Endothelial cell of umbilical vein (primary cell): Measurements from ENCODE around the gene LRRC38. TPM values are rescaled to one million over a fixed set of nuclear protein-coding genes. Genes with fewer than 3 reads are reported as not detected.

Experiments
- BruUV-seq: library from RNA; stranded (reverse); fragments of 400-500 nt; replicated peaks from 2 replicates; lab custom pipeline; 2021; lab: Mats Ljungman, UMichigan
- CTCF ChIA-PET: fragments of 300-600, 350-600 bp; sonication (Branson Sonifier 250); formaldehyde crosslinking; loops from one replicate; lab custom pipeline; 2021; ENCODE audit warnings: antibody characterized with exemption, inconsistent platforms; lab: Charles Lee
- POLR2A ChIA-PET: fragments of 300-600, 350-600 bp; sonication (Branson Sonifier 250); formaldehyde crosslinking; loops from one replicate; lab custom pipeline; 2021; ENCODE audit warnings: antibody characterized with exemption, inconsistent platforms; lab: Charles Lee
- DNase-seq: peaks from one replicate; pipeline ENCODE4 v3.0.0-alpha.2; 2011; ENCODE audit warnings: low read depth, low spot score
- FAIRE-seq: peaks from 2 replicates; lab custom pipeline; 2011; peaks lifted over from hg19 to GRCh38; lab: Jason Lieb, UNC
- H2AFZ ChIP-seq: 2 replicates; pipeline ENCODE4 v1.6.0; 2012; ENCODE audit warnings: low read depth, low read length, control low read depth, inconsistent platforms
- H3K27ac ChIP-seq: 2 replicates; pipeline ENCODE4 v1.5.1; 2011; ENCODE audit warnings: low read depth, mild to moderate bottlenecking, control low read depth, low read length, moderate library complexity; ENCODE audit not compliant: insufficient read depth
- H3K27me3 ChIP-seq, 2 experiments: 2 replicates each; pipeline versions ENCODE4 v1.6.0 to v1.6.1; 2011; ENCODE audit warnings: low read length in 2 of 2, mixed read lengths in 1 of 2; ENCODE audit not compliant: control insufficient read depth in 2 of 2, insufficient read depth in 2 of 2
- H3K36me3 ChIP-seq, 2 experiments: 2 replicates in 1 of 2; 3 replicates in 1 of 2; pipeline ENCODE4 v1.5.1; 2011; ENCODE audit warnings: low read length in 2 of 2, mild to moderate bottlenecking in 1 of 2, moderate library complexity in 1 of 2; ENCODE audit not compliant: control insufficient read depth in 2 of 2, insufficient read depth in 2 of 2; ENCODE audit errors: extremely low read depth in 1 of 2
- H3K4me1 ChIP-seq: 3 replicates; pipeline ENCODE4 v1.5.1; 2011; ENCODE audit warnings: mild to moderate bottlenecking, low read length; ENCODE audit not compliant: control insufficient read depth, insufficient read depth; ENCODE audit errors: extremely low read depth
- H3K4me2 ChIP-seq: 2 replicates; pipeline ENCODE4 v1.6.1; 2011; ENCODE audit warnings: low read length, control low read depth, mixed read lengths; ENCODE audit not compliant: insufficient read depth
- H3K4me3 ChIP-seq, 3 experiments: fragments of 200-600 bp in 1 of 3; sonication (generic), shearing (Covaris generic) in 1 of 3; replicated peaks in 1 of 3; 2 replicates each; pipeline ENCODE4 v1.5.1; 2011 to 2016; ENCODE audit warnings: control low read depth in 3 of 3, low read length in 3 of 3, mild to moderate bottlenecking in 2 of 3, inconsistent platforms in 1 of 3, low read depth in 1 of 3, moderate library complexity in 1 of 3; ENCODE audit not compliant: insufficient read depth in 1 of 3
- H3K79me2 ChIP-seq: 2 replicates; pipeline ENCODE4 v1.6.0; 2012; ENCODE audit warnings: low read length, inconsistent platforms; ENCODE audit not compliant: control insufficient read depth, insufficient read depth
- H3K9ac ChIP-seq: replicated peaks from 2 replicates; pipeline ENCODE3; 2011; ENCODE audit warnings: low read length, control low read depth; ENCODE audit not compliant: insufficient read depth; ENCODE audit errors: extremely low read depth
- H3K9me1 ChIP-seq: replicated peaks from 3 replicates; pipeline ENCODE4 v1.6.0; 2011; ENCODE audit warnings: mild to moderate bottlenecking, low read length; ENCODE audit not compliant: control insufficient read depth, insufficient read depth; ENCODE audit errors: extremely low read depth
- H3K9me3 ChIP-seq: replicated peaks from 2 replicates; pipeline ENCODE4 v1.5.1; 2012; ENCODE audit warnings: low read length, inconsistent platforms; ENCODE audit not compliant: control insufficient read depth, insufficient read depth
- H4K20me1 ChIP-seq: replicated peaks from 2 replicates; pipeline ENCODE3; 2011; ENCODE audit warnings: mild to moderate bottlenecking, low read length; ENCODE audit not compliant: control insufficient read depth, insufficient read depth; ENCODE audit errors: extremely low read depth
- CTCF ChIP-seq, 2 donors: IDR thresholded peaks; 1 replicate in 1 of 2; 2 replicates in 1 of 2; pipeline ENCODE4 v1.5.1; 2011; ENCODE audit warnings: low read length in 2 of 2, mild to moderate bottlenecking in 2 of 2, moderate library complexity in 2 of 2, control low read depth in 1 of 2, inconsistent platforms in 1 of 2, low read depth in 1 of 2; ENCODE audit not compliant: insufficient read depth in 1 of 2; ENCODE audit errors: extremely low read depth in 1 of 2
- EZH2 ChIP-seq: IDR thresholded peaks from 2 replicates; pipeline ENCODE4 v1.6.1; 2012; ENCODE audit warnings: borderline replicate concordance, low read depth, mild to moderate bottlenecking, moderate library complexity, low read length, inconsistent platforms; ENCODE audit not compliant: severe bottlenecking
- FOS ChIP-seq: IDR thresholded peaks from 2 replicates; pipeline ENCODE4 v1.6.1; 2011; ENCODE audit warnings: mild to moderate bottlenecking, low read length, moderate library complexity, borderline replicate concordance; ENCODE audit not compliant: insufficient read depth
- GATA2 ChIP-seq: IDR thresholded peaks from 2 replicates; pipeline ENCODE4 v1.7.0; 2011; ENCODE audit warnings: low read depth, mild to moderate bottlenecking, moderate library complexity, mixed read lengths, low read length; ENCODE audit not compliant: insufficient read length, insufficient read depth
- JUN ChIP-seq: IDR thresholded peaks from 2 replicates; pipeline ENCODE4 v1.6.1; 2011; ENCODE audit warnings: borderline replicate concordance, low read depth; ENCODE audit not compliant: insufficient read length, insufficient read depth
- MAX ChIP-seq: IDR thresholded peaks from 2 replicates; pipeline ENCODE4 v1.6.1; 2011; ENCODE audit not compliant: insufficient read depth, insufficient read length
- MYC ChIP-seq: IDR thresholded peaks from one replicate; pipeline ENCODE4 v1.6.1; 2011; ENCODE audit warnings: mild to moderate bottlenecking, low read depth, low read length
- POLR2A ChIP-seq: IDR thresholded peaks from 2 replicates; pipeline ENCODE4 v1.6.1; 2012; ENCODE audit warnings: low read depth, mild to moderate bottlenecking, control low read depth, low read length
- POLR2AphosphoS5 ChIP-seq: IDR thresholded peaks from 2 replicates; pipeline ENCODE4 v1.6.1; 2012; ENCODE audit warnings: low read depth, mild to moderate bottlenecking, control low read depth, low read length, moderate library complexity; ENCODE audit not compliant: insufficient read depth
- dilution Hi-C: fragments of 300-500 bp; cut with MboI; formaldehyde crosslinking; loops from one replicate; pipeline ENCODE4 v1.15.0; 2019; ENCODE audit warnings: low sequenced_read_pairs; ENCODE audit not compliant: extremely low pct_ligation_motif_present
- intact Hi-C: fragments of 100-400 bp; cut with micrococcal nuclease; formaldehyde crosslinking; loops from one replicate; pipeline ENCODE4 v1.10.0; 2022
- polyA plus RNA-seq, 4 experiments: library from polyadenylated mRNA; depleted of rRNA in 3 of 4; stranded (reverse) in 3 of 4; unstranded in 1 of 4; fragments of >200 nt; gene quantifications; 2 replicates each; pipeline versions ENCODE4 v1.2.1 to v1.2.3, GENCODE V29; 2011 to 2012; ENCODE audit warnings: missing spikeins in 1 of 4
- total RNA-seq: library from RNA; stranded (reverse); gene quantifications from 2 replicates; pipeline ENCODE4 v1.2.3, GENCODE V29; 2021

LRRC38 gene
- total and polyA plus RNA-seq, 2 donors (not counting 3 experiments of a cell fraction or from before 2014, with no cell fraction given): not detected

GRCh38 chr1:13517193-13517812, 3.5 kb upstream of the LRRC38 start:
- Histone ChIP-seq H3K27ac (no peak overlapping the region), H4K20me1 (no peaks in the 10 kb centered on the region), H3K9me1 (no peaks in the 10 kb centered on the region), H3K36me3 (no peaks in the 10 kb centered on the region), H3K27me3 (no peaks in the 10 kb centered on the region), H3K79me2 (no peaks in the 10 kb centered on the region), H3K9me3 (no peaks in the 10 kb centered on the region), H3K9ac (no peak overlapping the region), H3K4me3 (no peak overlapping the region), H3K4me2 (no peak overlapping the region), H2AFZ (no peak overlapping the region), H3K4me1 (no peaks in the 10 kb centered on the region)
- no TSS peak for BruUV-seq
- DNase-seq (no peak), FAIRE-seq (no peak)
- intact Hi-C loops: no loop called here
- CTCF ChIA-PET: no interaction called here
- TF ChIP-seq POLR2A: no peak
- dilution Hi-C loops: no loop called here
- POLR2A ChIA-PET: no interaction called here

- H3K9ac ChIP-seq: no peak overlapping the region
- CTCF ChIA-PET: no interaction called here
- intact Hi-C loops: no loop called here
Observed at GRCh38 chr1:13516606-13517005, 2.8 kb upstream of the LRRC38 start.

More at GRCh38 chr1:13516606-13517005, 2.8 kb upstream of the LRRC38 start:
- no peak for FAIRE-seq
- Histone ChIP-seq H3K9me1 (no peaks in the 10 kb centered on the region), H3K4me2 (no peak overlapping the region), H3K27me3 (no peaks in the 10 kb centered on the region), H4K20me1 (no peaks in the 10 kb centered on the region), H3K4me3 (no peak overlapping the region), H3K36me3 (no peaks in the 10 kb centered on the region), H3K27ac (no peak overlapping the region), H3K79me2 (no peaks in the 10 kb centered on the region), H3K4me1 (no peaks in the 10 kb centered on the region), H2AFZ (no peak overlapping the region), H3K9me3 (no peaks in the 10 kb centered on the region)
- POLR2A ChIA-PET: no interaction called here
- BruUV-seq: no TSS peak
- no peak for DNase-seq
- TF ChIP-seq MAX (no peak), POLR2A (no peak), FOS (no peak), CTCF (IDR thresholded peaks at IDR 0.05; ENCODE audit: extremely low read depth in 1 of 2, insufficient read depth in 1 of 2, low read depth in 1 of 2, low read length in 2 of 2) (no peak), MYC (no peak), EZH2 (no peak), GATA2 (no peak), POLR2AphosphoS5 (no peak), JUN (no peak)
- dilution Hi-C loops: no loop called here
